Measurements from ENCODE around the gene CD109.

CD109 gene

GRCh38 chr6:73695619-73696421 is at the start of gene CD109:
Gene CD109 (plus strand): TSS chr6:73696203. CDS start chr6:73696216, 13 bp downstream.
- peak within 1 kb of the TSS; percentile 57 for H3K4me3 ChIP-seq (replicated peaks; ENCODE audit: low read depth, low read length)
- no peak for TF ChIP-seq CTCF (IDR thresholded peaks at IDR 0.05; ENCODE audit: low read length, missing control alignments)
- peak; percentile 83 for DNase-seq (ENCODE audit: low read depth)

GRCh38 chr6:73648166-73648565 is 47.8 kb upstream of the CD109 start:
- no peak overlapping the region for H3K4me3 ChIP-seq (replicated peaks; ENCODE audit: low read depth, low read length)
- DNase-seq (ENCODE audit: low read depth), result no peak
- TF ChIP-seq CTCF (IDR thresholded peaks at IDR 0.05; ENCODE audit: low read length, missing control alignments), result no peak

GRCh38 chr6:73649783-73650182 is 46.2 kb upstream of the CD109 start:
- no peak for DNase-seq (ENCODE audit: low read depth)
- TF ChIP-seq CTCF (IDR thresholded peaks at IDR 0.05; ENCODE audit: low read length, missing control alignments), result no peak

GRCh38 chr6:73652637-73653570 is 43.1 kb upstream of the CD109 start:
- H3K4me3 ChIP-seq (replicated peaks; ENCODE audit: low read depth, low read length), result peak overlapping the region; percentile 74
- TF ChIP-seq CTCF (IDR thresholded peaks at IDR 0.05; ENCODE audit: low read length, missing control alignments), result peak; percentile 56
- DNase-seq (ENCODE audit: low read depth), result peak; percentile 66

More at GRCh38 chr6:73649783-73650182, 46.2 kb upstream of the CD109 start:
- no peak overlapping the region for H3K4me3 ChIP-seq (replicated peaks; ENCODE audit: low read depth, low read length)

GRCh38 chr6:73653571-73654424 is 42.2 kb upstream of the CD109 start, which contains the start of gene SLC17A5:
Gene SLC17A5 (minus strand): TSS chr6:73653992. CDS start chr6:73653886, 106 bp downstream.
- no peak for TF ChIP-seq CTCF (IDR thresholded peaks at IDR 0.05; ENCODE audit: low read length, missing control alignments)

GRCh38 chr6:73655341-73655917 is 40.6 kb upstream of the CD109 start:
- no peak for DNase-seq (ENCODE audit: low read depth)
- H3K4me3 ChIP-seq (replicated peaks; ENCODE audit: low read depth, low read length), result no peak overlapping the region
- no peak for TF ChIP-seq CTCF (IDR thresholded peaks at IDR 0.05; ENCODE audit: low read length, missing control alignments)

More at GRCh38 chr6:73653571-73654424, 42.2 kb upstream of the CD109 start, which contains the start of gene SLC17A5:
- peak within 1 kb of the TSS; percentile 74 for H3K4me3 ChIP-seq (replicated peaks; ENCODE audit: low read depth, low read length)
- peak; percentile 94 for DNase-seq (ENCODE audit: low read depth)

All from fibroblast of pulmonary artery (primary cell).